Endometrium (tissue), 2 donors: ENCODE measurements around the gene LRRC3C.

Source experiments
- FAIRE-seq: peaks from 2 replicates; lab custom pipeline; 2012; peaks lifted over from hg19 to GRCh38; lab: Jason Lieb, UNC
- donor health status: control.
- donor health status: control.

The LRRC3C gene

DNA sequence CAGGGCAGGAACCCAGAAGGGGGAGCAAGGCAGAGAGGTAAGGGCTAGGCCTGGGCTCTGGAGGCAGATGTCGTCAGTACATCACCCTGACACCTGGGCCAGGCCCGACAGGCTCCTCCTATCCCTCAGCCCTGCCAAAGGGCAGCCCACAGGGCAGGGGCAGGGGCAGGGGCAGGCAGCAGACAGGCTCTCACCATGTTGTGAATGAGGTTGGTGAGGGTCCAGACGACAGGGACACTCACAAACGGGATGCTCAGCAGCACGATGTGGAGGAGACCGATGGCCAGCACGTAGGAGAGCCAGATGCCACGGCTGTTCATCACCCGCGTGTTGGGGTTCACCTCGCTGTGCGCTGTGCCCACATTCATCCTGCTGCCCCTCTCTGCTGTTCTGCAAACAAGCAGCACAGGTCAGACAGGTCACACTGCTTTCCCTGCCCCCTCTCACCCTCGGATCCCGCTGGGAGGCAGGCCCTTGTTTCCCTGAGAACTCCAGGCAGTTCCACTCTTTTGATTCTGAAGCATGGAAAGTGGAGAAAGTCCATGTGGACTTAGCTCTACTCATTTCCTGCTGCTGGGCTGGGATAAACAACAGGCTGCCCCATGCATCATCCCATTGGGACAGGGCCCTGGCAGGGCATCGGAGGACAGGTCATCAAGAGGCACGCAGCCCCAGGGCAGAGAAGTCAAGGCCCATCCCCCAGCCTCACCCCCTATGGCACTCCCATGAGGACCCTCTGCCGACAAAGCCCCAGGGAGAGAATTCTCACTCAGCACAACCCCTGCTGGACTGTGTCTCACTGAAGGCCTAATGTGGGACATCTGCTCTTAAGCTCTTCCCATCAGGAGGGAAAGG is 3.5 kb upstream of the LRRC3C start:
- no peak for FAIRE-seq

GRCh38 chr17:39924691-39925055 is 2.9 kb upstream of the LRRC3C start:
- FAIRE-seq: no peak

GRCh38 chr17:39925282-39926134 is 2.0 kb upstream of the LRRC3C start:
- FAIRE-seq: no peak

GRCh38 chr17:39926135-39926587 is 1.4 kb upstream of the LRRC3C start:
- no peak for FAIRE-seq

GRCh38 chr17:39926588-39927100 is 888 bp upstream of the LRRC3C start:
- FAIRE-seq: no peak

- FAIRE-seq: no peak
Observed at GRCh38 chr17:39927929-39928857, 661 bp downstream of the LRRC3C start.

- FAIRE-seq: no peak
Observed at GRCh38 chr17:39928858-39929645, 1.5 kb downstream of the LRRC3C start.

DNA sequence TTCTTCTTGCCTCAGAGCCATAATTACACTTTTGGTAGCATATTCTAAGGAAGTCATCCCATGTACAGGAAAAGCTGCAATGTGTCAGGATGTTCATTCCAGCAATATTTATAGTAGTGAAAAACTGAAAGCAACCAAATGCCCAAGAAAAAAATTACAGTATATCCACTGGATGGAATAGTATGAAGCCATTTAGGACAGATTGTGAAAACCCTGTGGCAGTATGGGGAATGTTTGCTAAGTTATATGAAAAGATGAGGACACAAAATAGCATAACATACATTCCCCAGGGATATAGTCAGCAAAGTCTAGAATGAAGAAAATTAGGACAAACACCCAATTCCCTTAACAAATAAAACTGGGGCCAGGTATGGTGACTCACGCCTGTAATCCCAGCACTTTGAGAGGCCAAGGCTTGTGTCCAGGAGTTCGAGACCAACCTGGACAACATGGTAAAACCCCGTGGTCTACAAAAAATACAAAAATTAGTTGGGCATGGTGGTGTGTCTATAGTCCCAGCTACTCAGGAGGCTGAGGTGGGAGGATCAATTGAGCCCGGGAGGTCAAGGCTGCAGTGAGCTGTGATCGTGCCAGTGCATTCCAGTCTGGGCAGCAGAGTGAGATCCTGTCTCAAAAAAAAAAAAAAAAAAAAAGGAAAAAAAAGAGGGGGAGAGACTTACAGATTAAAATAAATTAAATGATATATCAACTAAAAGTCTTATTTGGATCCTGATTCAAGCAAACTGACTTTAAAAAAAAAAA is 2.3 kb downstream of the LRRC3C start:
- no peak for FAIRE-seq

DNA sequence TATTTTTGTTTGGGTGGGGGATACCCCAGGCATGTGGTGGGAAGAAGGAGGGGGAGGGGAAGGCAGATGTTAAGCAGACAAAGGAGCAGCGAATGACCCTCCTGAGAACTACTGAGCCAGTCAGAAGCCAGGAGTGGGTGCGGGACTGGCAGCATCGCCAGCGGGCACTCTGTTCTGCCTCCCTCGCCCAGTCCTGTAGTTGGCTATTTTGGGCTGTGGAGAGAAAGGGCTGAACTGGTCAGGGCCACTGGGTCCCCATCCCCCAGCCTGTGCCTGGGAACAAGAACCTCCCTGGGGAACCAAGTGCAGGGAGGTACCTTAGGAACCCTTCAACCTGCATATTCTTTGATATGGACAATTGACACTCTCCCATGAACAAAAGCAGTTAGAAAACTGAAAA is 6.4 kb downstream of the LRRC3C start:
- FAIRE-seq: no peak

DNA sequence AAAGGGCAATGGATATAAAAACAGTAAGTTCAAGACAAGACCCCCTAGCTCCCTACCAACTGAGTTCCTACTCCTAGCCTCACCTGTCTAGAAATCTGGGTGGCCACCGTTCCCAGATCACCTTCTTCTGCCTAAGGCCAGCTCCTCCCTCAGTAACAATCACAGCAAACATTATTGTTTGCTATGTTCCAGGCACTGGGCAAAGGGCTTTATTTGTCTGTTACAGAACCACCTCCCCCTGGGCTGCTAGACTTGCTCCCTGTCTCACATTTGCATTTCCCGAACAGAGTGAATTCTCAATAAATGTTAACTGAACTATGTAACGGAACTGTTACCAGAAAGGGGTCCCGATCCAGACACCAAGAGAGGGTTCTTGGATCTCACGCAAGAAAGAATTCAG is 6.8 kb downstream of the LRRC3C start:
- FAIRE-seq: no peak

DNA sequence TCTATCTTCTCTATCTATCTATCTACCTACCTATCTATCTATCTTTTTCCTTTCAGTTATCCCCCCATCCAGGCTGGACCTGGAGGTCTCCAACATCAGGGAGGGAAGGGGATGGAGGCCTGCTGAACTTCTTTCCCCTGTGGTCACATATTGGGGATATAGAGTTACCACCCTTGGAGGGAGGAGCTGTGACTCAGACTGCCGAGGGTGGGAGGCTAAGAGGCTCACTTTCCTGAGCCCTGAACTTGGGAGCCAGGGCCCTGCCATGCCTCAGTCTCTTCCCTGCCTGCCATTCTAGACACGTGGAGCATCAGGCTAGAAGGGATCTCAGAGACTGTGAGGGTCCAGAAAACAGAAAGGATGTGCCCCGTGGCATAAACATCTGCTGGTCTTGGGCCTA is 8.4 kb downstream of the LRRC3C start:
- FAIRE-seq: no peak

DNA sequence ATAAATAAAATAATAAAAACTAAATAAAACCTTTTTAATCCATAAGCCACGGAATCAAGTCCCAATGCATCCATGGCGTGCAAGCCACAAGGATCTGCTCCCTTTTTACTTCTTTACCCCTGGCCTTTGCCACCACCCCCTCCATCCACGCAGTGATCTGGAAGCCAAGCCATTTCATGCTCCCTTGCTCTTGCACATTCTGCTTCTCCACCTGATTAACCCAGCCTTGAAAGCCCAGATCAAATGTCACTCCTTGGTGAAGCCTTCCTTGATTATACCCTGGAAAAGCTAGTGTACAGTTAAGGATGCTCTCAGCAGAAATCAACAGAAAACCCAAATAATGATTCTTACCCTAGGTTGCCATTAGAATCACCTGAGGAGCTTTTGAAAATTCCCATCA is 9.9 kb downstream of the LRRC3C start:
- no peak for FAIRE-seq

DNA sequence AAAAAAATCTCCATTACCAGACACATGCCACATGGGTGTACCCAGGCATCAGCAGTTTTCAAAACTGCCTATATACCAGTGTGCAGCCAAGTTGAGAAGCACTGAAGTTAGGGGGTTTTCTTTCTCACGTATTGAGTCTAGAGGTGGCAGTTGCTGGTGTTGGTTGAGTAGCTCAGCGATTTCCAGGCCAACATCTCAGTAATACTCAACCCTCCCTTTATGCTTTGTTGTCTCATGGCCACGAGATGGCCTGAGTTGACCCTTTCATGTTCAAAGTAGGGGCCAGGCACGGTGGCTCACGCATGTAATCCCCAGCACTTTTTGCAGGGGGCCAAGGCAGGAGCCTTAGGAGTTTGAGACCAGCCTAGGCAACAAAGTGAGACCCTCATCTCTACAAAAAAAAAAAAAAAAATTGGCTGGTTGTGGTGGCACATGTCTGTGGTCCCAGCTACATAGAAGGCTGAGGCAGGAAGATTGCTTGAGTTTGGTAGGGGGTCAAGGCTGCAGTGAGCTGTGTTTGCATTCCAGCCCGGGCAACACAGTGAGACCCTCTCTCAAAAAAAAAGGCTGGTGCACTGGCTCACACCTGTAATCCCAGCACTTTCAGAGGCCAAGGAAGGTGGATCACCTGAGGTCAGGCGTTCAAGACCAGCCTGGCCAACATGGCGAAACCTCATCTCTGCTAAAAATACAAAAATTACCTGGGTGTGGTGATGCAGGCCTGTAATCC is 10.8 kb downstream of the LRRC3C start:
- FAIRE-seq: no peak

- no peak for FAIRE-seq
Observed at GRCh38 chr17:39939106-39939505, 11.6 kb downstream of the LRRC3C start.

DNA sequence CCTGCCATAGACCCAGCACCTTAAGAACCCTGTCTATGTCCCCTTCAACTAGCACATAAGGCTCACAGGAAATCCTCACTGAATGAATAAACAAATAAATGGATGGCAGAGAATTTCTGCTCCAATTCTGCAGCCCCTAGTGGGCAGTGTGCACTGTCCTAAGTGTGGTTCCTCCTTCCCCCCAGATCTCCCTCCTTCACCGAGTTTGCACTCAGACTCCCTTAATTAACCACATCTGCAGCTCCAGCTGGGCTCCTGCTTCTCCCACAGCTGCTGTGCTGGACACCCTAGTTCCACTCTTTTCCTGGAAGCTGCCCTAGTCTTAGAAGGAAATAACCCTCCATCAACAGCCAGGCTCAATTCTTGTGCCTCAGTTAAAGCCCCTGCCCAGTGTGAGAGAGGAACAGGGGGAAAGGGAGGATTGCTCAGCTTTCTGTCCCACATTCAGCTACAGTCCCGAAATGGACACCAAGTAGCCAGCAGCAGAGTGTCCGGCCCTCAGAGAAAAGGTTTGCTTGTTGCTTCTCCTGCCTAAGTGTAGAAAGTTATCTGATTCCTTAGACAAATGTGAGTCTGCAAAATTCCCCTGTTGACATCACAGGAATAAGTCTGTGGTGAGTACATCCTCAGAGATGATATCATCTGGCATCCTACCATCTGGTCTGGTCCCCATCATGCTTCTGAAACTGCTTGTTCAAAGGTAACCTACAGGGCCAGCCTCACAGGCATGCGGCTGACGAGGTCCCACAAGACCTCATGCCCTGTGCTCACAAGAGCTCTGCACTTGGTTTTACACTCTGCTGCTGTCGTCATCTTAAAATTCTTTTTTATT is 12.3 kb downstream of the LRRC3C start:
- FAIRE-seq: peak; percentile 89

GRCh38 chr17:39943702-39944392 is 16.3 kb downstream of the LRRC3C start:
- FAIRE-seq: no peak

DNA sequence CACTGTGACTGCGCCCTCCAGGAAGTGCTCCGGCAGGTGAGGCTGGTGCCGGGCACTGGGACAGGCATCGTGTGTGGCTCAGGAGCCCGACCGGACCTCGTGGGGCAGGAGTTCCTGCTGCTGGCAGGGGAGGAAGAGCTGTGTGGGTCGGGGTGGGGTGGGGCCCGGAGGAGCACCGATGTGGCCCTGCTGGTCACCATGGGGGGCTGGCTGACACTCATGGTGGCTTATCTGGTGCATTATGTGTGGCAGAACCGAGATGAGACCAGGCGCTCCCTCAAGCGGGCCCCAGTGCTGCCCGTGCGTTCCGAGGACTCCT is 16.8 kb downstream of the LRRC3C start:
- FAIRE-seq: no peak
